Type B pancreatic cell (in vitro differentiated cells): ENCODE data around the gene MMEL1. TPM values are rescaled to one million over a fixed set of nuclear protein-coding genes. Genes with fewer than 3 reads are reported as not detected.
A peak's percentile ranks its signal among the peaks of the same experiment; 100 is the strongest.

ENCODE experiments used
- DNase-seq: peaks from one replicate; pipeline ENCODE4 v3.0.0; 2021; ENCODE audit warnings: mixed read lengths; ENCODE audit not compliant: unreplicated experiment; ENCODE audit errors: extremely low spot score
- H3K27ac Mint-ChIP-seq: 2 replicates; pipeline ENCODE4 v1.8.0; 2021; ENCODE audit warnings: mild to moderate bottlenecking, mixed read lengths
- H3K27me3 Mint-ChIP-seq: 2 replicates; pipeline ENCODE4 v1.8.0; 2021; ENCODE audit warnings: mixed read lengths
- H3K36me3 Mint-ChIP-seq: 2 replicates; pipeline ENCODE4 v1.8.0; 2021; ENCODE audit warnings: mixed read lengths
- H3K4me1 Mint-ChIP-seq: one replicate; pipeline ENCODE4 v1.8.0; 2021; ENCODE audit warnings: mixed read lengths; ENCODE audit not compliant: unreplicated experiment
- H3K4me3 Mint-ChIP-seq: 2 replicates; pipeline ENCODE4 v1.8.0; 2021; ENCODE audit warnings: mild to moderate bottlenecking, mixed read lengths
- H3K9me3 Mint-ChIP-seq: 2 replicates; pipeline ENCODE4 v1.8.0; 2021; ENCODE audit warnings: mixed read lengths
- total RNA-seq: library from RNA; stranded (reverse); gene quantifications from 2 replicates; pipeline ENCODE4 v1.2.1, GENCODE V29; 2021; ENCODE audit warnings: low replicate concordance
- TF ChIP-seq, protein P1 (sequence below): fragments of 200-600 bp; sonication (generic); conservative IDR thresholded peaks from 2 replicates; pipeline ENCODE4 v1.5.0; 2021; ENCODE audit warnings: antibody characterized with exemption, mild to moderate bottlenecking

MMEL1 gene
- total RNA-seq, 1 donor from 2014 or later: 1.1 TPM

DNA sequence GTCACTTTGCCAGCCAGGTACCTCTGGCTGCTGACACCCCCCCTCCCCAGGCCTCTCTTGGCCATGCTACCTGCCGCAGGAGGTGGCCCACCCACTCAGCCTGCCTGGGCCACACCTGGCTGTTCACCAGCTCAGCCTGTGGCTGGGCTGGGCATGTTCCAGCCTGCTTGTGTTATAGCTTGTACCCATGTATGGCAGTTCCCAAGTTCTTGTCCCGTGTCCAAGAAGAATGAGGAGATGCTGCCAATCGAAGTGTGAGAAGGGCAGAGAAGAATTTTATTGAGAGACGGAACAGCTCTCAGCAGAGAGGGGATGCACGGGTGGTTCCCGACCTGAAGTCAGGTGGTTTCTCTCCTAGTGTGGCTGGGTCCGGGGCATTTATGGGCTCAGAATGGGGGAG, 3.9 kb upstream of the MMEL1 start:
- H3K4me3 Mint-ChIP-seq: no peak overlapping the region
- DNase-seq: peak; percentile 47
- H3K9me3 Mint-ChIP-seq: no peaks in the 10 kb centered on the region
- no peaks in the 10 kb centered on the region for H3K36me3 Mint-ChIP-seq
- peaks cover under 1% of the 10 kb centered on the region for H3K4me1 Mint-ChIP-seq
- peaks cover 20% of the 10 kb centered on the region for H3K27me3 Mint-ChIP-seq
- TF ChIP-seq, protein P1, sequence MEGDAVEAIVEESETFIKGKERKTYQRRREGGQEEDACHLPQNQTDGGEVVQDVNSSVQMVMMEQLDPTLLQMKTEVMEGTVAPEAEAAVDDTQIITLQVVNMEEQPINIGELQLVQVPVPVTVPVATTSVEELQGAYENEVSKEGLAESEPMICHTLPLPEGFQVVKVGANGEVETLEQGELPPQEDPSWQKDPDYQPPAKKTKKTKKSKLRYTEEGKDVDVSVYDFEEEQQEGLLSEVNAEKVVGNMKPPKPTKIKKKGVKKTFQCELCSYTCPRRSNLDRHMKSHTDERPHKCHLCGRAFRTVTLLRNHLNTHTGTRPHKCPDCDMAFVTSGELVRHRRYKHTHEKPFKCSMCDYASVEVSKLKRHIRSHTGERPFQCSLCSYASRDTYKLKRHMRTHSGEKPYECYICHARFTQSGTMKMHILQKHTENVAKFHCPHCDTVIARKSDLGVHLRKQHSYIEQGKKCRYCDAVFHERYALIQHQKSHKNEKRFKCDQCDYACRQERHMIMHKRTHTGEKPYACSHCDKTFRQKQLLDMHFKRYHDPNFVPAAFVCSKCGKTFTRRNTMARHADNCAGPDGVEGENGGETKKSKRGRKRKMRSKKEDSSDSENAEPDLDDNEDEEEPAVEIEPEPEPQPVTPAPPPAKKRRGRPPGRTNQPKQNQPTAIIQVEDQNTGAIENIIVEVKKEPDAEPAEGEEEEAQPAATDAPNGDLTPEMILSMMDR: no peak
- no peak overlapping the region for H3K27ac Mint-ChIP-seq

DNA sequence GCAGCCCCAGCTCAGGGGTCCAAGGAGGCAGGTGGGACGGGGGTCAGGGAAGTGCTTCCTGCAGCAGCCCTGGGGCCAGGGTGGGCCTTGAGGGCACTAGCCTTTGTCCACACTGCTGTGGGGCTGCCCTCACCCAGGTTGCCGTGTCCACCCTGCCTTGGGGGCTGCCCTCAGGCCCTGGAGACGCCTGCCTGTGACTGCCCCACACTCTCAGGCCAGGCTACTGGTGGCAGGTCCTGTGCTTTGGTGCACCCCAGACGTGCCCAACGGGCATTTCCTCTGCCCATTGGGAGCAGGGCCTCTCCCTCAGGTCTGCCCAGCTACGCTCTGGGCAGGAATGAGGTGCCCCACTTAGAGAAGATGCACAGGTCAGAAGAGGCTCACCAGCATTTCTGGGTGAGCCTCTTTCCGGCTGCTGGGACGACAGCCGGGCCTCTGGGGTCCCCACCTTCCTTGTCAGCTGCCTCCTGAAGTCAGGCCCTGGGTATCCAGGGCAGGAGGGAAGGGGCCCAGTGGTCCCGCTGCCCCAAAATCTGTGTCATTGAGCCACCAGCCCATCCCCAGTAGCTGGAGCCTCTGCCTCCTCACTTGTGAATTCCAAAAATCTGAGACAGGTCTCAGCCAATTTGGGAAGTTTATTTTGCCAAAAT, 2.7 kb upstream of the MMEL1 start:
- Mint-ChIP-seq H3K27me3 (peaks cover 30% of the 10 kb centered on the region), H3K9me3 (no peaks in the 10 kb centered on the region), H3K27ac (no peak overlapping the region), H3K4me1 (peaks cover 6% of the 10 kb centered on the region), H3K4me3 (no peak overlapping the region), H3K36me3 (no peaks in the 10 kb centered on the region)
- DNase-seq: peak; percentile 65
- TF ChIP-seq, protein P1: no peak

DNA sequence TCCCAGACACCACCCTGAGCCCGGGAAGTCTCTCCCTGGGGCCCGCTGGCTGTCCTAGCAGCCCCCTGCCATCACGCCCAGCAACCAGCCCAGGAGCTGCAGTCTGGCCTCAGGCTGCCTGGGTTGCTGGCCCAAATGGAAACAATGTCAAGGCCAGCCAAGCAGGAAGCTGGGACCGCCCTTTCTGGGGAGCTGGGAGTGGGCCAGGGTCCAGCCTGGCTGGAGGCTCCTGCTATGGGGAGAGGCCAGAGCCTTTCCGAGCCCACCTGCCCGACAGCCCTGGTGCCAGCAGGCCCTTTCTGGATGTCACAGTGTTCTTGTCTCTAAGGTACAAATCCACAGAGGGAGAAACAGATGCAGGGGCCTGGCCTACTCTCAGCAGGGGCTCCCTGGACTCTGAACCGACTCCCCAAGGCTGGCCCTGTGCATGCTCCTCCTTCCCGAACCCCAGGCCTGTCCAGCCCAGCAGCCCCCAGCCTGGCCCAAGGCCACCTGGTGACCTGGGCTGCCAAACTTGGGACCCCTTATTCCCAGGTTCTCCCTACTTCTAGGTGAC, 1.2 kb upstream of the MMEL1 start:
- no peak overlapping the region for H3K4me3 Mint-ChIP-seq
- peak; percentile 68 for DNase-seq
- TF ChIP-seq, protein P1: no peak
- H3K4me1 Mint-ChIP-seq: peaks cover 6% of the 10 kb centered on the region
- no peaks in the 10 kb centered on the region for H3K36me3 Mint-ChIP-seq
- no peaks in the 10 kb centered on the region for H3K9me3 Mint-ChIP-seq
- no peak overlapping the region for H3K27ac Mint-ChIP-seq
- peaks cover 41% of the 10 kb centered on the region for H3K27me3 Mint-ChIP-seq

DNA sequence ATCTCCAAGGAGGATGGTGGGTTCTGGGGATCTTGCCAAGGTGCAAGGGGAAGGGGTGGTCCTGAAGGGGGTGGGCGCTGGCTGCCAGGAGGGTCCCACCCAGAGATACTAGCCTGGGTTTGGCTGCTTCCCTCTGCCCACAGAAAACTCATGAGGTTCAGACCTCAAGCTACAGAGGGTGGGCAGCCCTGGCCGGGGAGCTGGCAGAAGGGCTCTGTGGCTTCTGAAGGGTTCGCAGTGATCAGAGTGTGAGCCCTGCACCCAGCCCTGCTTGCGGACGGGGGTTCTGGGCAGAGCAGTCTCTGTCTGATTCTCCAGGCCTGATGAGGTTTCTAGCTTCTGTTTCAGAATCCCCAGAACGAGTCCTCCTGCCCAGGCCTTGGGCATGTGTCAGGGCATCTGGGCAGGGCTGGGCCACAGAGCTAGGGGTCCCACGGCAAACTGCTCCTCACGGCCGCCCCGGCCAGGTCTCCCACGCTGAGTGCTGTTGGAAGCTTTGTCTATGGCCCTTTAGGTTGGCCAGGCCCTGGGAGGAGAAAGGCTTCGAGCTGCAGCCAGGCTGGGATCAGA, 635 bp upstream of the MMEL1 start:
- H3K4me1 Mint-ChIP-seq: peaks cover 6% of the 10 kb centered on the region
- H3K9me3 Mint-ChIP-seq: no peaks in the 10 kb centered on the region
- peak; percentile 57 for DNase-seq
- no peak overlapping the region for H3K27ac Mint-ChIP-seq
- H3K36me3 Mint-ChIP-seq: no peaks in the 10 kb centered on the region
- TF ChIP-seq, protein P1: no peak
- H3K27me3 Mint-ChIP-seq: peaks cover 41% of the 10 kb centered on the region
- H3K4me3 Mint-ChIP-seq: no peak overlapping the region

DNA sequence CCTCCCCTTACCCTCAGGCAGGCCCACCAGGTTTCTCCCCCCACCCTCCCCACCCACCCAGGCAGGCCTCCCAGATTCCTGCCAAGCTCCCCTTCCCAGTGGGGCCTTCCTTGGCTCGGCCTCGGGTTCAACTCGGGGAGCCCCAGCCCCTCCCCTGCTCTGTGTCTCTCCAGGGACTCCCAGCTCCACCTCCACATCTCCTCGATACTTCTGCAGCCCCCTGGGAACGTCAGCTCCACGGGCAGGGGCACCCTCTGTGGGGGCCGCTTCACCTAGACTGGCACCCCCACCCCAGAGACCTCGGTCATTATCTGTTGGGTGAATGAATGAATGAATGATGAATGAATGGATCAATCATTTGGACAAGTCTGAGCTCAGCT, 775 bp downstream of the MMEL1 start:
- Mint-ChIP-seq H3K4me3 (no peak overlapping the region), H3K4me1 (peaks cover 6% of the 10 kb centered on the region), H3K27me3 (peaks cover 46% of the 10 kb centered on the region), H3K27ac (no peak overlapping the region), H3K36me3 (no peaks in the 10 kb centered on the region), H3K9me3 (no peaks in the 10 kb centered on the region)
- peak; percentile 57 for DNase-seq
- TF ChIP-seq, protein P1: no peak
